ENCODE results near the gene PMPCA.

DNA sequence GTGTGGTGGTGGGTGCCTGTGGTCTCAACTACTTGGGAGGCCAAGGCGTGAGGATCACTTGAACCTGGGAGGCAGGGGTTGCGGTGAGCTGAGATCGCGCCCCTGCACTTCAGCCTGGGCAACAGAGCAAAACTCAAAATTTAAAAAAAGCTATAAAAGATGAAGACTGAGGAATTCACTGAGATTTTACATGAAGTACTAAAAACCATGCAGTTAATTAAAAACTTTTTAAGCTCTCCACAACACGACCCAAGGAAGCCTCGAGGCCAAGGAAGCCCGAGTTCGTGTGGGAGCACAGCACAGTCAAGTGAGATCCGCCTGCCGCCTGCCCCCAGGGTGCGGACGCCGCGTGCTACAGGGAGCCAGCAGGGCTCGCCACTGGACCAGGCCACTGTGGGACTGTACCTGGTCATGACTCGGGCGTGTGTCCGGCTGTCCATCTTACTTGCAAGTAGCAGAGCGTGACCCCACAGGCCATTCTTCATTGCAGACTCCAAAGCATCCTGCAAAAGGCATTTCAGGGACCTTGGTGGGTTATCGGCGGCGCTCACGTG, 50.4 kb downstream of the PMPCA start:
- TF ChIP-seq CREB1 (IDR thresholded peaks at IDR 0.05) (no peak), CREB1 (CRISPR knock-in tag; IDR thresholded peaks at IDR 0.05) (no peak), TCF7L2 (IDR thresholded peaks at IDR 0.05; ENCODE audit: low read depth, low read length) (no peak), PHF21A (CRISPR knock-in tag; IDR thresholded peaks at IDR 0.05) (no peak), ZZZ3 (CRISPR knock-in tag; IDR thresholded peaks at IDR 0.05; ENCODE audit: borderline replicate concordance) (no peak)

Data from HepG2 (cell line).